GM06990 (cell line): Measurements from ENCODE around the gene U2AF1.
"Not testable (repeated sequence)": the region's sequence is repeated elsewhere in the genome, so short reads cannot be mapped to it uniquely, and the experiment has no call there.

Source experiments
- DNase-seq: peaks from one replicate; pipeline ENCODE4 v3.0.0-alpha.2; 2011; ENCODE audit not compliant: insufficient read length; ENCODE audit errors: extremely low read depth
- H3K27me3 ChIP-seq: replicated peaks from 2 replicates; pipeline ENCODE4 v1.6.0; 2011; ENCODE audit warnings: low read length; ENCODE audit not compliant: control insufficient read depth, insufficient read depth
- H3K36me3 ChIP-seq: 2 replicates; pipeline ENCODE4 v1.5.1; 2011; ENCODE audit warnings: low read length; ENCODE audit not compliant: control insufficient read depth, insufficient read depth
- H3K4me3 ChIP-seq: replicated peaks from 2 replicates; pipeline ENCODE4 v1.5.1; 2011; ENCODE audit warnings: low read depth, mild to moderate bottlenecking, control low read depth, low read length

Gene U2AF1

GRCh38 chr21:43069682-43070081 lies 37.7 kb downstream of the U2AF1 start:
- not testable (repeated sequence) for H3K4me3 ChIP-seq, H3K36me3 ChIP-seq, H3K27me3 ChIP-seq, DNase-seq

- not testable (repeated sequence) for H3K4me3 ChIP-seq, H3K27me3 ChIP-seq, DNase-seq, H3K36me3 ChIP-seq
Measured at GRCh38 chr21:43068065-43068464, 39.3 kb downstream of the U2AF1 start.

- H3K36me3 ChIP-seq = not testable (repeated sequence)
Measured at GRCh38 chr21:43066690-43067089, 40.7 kb downstream of the U2AF1 start.

GRCh38 chr21:43065991-43066390 lies 41.4 kb downstream of the U2AF1 start:
- not testable (repeated sequence) for H3K27me3 ChIP-seq, H3K4me3 ChIP-seq, H3K36me3 ChIP-seq, DNase-seq

More at GRCh38 chr21:43066690-43067089, 40.7 kb downstream of the U2AF1 start:
- not testable (repeated sequence) for DNase-seq, H3K4me3 ChIP-seq, H3K27me3 ChIP-seq

- not testable (repeated sequence) for H3K27me3 ChIP-seq, DNase-seq, H3K36me3 ChIP-seq, H3K4me3 ChIP-seq
Measured at GRCh38 chr21:43064265-43064917, 43.0 kb downstream of the U2AF1 start.

GRCh38 chr21:43062955-43063664 lies 44.3 kb downstream of the U2AF1 start:
- not testable (repeated sequence) for H3K36me3 ChIP-seq, DNase-seq, H3K4me3 ChIP-seq, H3K27me3 ChIP-seq

- not testable (repeated sequence) for DNase-seq, H3K27me3 ChIP-seq, H3K4me3 ChIP-seq, H3K36me3 ChIP-seq
Measured at GRCh38 chr21:43053112-43053511, 54.3 kb downstream of the U2AF1 start.

- H3K36me3 ChIP-seq, H3K27me3 ChIP-seq, H3K4me3 ChIP-seq, DNase-seq: not testable (repeated sequence)
Measured at GRCh38 chr21:43045876-43046821, 61.2 kb downstream of the U2AF1 start.

GRCh38 chr21:43045165-43045875 lies 62.0 kb downstream of the U2AF1 start:
- DNase-seq, H3K4me3 ChIP-seq, H3K36me3 ChIP-seq, H3K27me3 ChIP-seq: not testable (repeated sequence)

GRCh38 chr21:43044547-43044946 lies 62.8 kb downstream of the U2AF1 start:
- H3K27me3 ChIP-seq, H3K4me3 ChIP-seq, H3K36me3 ChIP-seq, DNase-seq: not testable (repeated sequence)

- H3K27me3 ChIP-seq, DNase-seq, H3K4me3 ChIP-seq, H3K36me3 ChIP-seq: not testable (repeated sequence)
Measured at GRCh38 chr21:43043291-43043690, 64.1 kb downstream of the U2AF1 start.
